Activated T-cell treated with anti-CD3 and anti-CD28 coated beads for 24 hours (primary cell): ENCODE data around the gene HHATL.

Experiments used
- DNase-seq: peaks from one replicate; pipeline ENCODE4 v3.0.0-alpha.2; 2020; ENCODE audit warnings: low read depth

HHATL gene

GRCh38 chr3:42683875-42684598 lies 18.6 kb downstream of the HHATL start:
- DNase-seq: peak; percentile 14

DNA sequence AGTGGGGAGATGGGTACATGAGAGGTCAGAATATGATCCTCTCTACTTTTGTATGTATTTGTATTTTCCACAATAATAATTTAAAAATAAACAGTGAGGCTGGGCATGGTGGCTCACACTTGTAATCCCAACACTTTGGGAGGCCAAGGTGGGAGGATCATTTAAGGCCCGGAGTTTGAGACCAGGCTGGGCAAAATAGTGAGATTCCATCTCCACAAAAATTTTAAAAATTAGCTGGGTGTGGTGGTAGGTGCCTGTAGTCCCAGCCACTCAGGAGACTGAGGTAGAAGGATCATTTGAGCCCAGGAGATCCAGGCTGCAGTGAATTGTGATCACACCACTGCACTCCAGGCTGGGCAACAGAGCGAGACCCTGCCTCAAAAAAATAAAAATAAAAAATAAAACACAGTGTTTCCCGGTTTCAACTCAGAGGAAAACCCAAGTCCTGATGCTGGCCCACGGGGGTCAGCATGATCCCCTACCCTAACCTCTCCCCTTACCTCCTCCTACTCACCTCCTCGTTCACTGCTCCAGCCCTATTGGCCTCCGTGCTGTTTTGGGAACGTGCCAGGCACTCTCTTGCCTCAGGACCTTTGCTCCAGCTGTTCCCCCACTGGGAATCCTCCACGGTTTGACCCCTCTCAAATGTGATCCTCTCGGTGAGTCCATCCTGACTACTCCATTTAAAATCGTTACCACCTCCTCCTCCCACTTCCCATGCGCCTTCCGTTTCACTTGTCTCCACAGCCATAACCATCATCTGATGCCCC lies 20.1 kb downstream of the HHATL start:
- no peak for DNase-seq

DNA sequence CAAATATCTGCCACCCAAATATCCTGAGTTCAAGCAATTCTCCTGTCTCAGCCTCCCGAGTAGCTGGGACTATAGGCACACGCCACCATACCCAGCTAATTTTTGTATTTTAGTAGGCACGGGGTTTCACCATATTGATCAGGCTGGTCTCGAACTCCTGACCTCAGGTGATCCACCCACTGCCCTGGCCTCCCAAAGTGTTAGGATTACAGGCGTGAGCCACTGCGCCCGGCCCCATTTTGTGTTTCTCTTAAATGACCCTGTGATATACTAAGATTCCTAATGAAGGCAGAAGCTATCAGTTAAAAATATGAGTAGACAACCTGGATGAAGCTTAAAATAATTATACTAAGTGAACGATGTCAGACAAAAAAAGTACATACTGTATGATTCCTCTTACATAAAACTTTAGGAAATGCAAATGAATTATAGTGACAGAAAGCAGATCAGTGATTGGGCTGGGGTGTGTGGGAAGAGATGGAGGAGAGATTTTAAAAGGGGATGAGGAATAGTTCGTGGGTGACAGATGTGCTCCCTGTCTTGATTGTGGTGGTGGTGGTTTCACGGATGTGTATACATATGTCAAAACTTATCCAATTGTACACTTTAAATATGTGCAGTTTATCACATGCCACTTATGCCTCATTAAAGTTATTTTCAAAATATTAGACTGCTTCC lies 21.1 kb downstream of the HHATL start:
- no peak for DNase-seq

GRCh38 chr3:42680806-42681205 lies 21.8 kb downstream of the HHATL start:
- DNase-seq: no peak

DNA sequence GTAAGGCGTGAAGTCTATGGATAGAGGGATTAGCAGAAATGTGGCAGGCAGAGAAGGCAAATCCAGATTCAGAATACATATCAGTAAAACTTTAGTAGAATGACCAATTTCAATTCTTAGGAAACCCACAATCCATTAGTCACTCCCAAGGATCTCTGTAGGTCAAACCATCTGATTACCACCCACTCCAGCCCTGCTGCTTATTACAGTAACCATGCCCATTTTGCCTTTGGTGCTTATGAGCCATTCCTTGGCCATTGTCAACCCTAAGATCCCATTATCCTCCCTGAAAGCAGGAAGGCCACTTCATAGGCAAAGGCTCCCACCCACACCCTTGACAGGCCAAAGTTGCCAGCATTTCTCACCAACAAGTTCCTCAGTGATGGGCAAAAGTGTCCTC lies 22.3 kb downstream of the HHATL start:
- DNase-seq: no peak

GRCh38 chr3:42678447-42678846 lies 24.2 kb downstream of the HHATL start:
- no peak for DNase-seq

GRCh38 chr3:42675909-42676308 lies 26.7 kb downstream of the HHATL start:
- DNase-seq: no peak

DNA sequence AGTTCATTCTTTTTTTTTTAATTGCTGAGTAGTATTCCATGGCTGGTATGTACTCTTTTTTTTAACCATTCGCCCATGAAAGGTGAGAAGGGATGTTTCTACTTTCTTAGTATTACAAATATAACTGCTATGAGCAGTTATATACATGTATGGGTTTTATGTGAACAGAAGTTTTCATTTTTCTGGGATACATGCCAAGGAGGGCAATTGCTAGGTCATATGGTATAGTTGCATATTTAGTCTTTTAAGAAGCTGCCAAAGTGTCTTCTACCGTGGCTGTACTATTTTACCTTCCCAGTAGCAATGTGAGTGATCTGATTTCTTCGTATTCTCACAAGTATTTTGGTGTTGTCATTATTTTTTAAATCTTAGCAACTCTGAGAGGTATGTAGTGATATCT lies 28.5 kb downstream of the HHATL start:
- no peak for DNase-seq

DNA sequence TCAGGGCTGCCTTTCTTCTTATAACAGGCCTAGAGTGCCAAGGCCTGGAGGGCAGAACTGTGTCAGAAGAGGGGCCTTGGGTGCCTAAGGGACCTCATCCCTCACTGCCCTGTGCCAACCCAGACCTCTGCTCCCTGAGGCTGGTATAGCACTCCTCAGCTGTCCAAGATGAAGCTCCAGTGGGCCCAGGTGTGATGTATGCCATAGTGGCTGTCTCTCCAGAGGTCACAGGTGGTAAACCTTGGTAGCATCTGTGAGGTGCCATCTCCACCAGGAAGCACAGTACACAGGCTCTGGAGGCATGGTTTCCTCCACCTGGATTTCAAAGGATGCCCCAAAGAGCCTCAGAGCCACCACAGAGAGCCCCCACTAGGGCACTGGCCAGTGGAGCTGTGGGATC lies 29.5 kb downstream of the HHATL start:
- DNase-seq: no peak

DNA sequence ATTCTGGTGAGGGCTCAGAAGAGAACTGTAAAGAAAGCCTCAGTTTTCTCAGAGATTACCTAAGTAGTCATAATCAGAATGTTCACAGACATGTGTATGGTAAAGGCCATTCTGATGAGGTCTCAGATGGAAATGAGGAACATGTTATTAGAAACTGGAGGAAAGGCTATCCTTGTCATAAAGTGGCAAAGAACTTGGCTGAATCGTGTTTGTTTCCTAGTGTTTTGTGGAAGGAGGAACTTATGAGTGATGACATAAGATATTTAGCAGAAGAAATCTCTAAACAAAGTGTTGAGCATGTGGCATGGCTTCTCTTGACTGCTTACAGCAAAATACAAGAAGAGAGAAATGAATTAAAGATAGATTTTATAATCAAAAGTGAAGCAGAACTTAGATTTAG lies 30.1 kb downstream of the HHATL start:
- DNase-seq: no peak

DNA sequence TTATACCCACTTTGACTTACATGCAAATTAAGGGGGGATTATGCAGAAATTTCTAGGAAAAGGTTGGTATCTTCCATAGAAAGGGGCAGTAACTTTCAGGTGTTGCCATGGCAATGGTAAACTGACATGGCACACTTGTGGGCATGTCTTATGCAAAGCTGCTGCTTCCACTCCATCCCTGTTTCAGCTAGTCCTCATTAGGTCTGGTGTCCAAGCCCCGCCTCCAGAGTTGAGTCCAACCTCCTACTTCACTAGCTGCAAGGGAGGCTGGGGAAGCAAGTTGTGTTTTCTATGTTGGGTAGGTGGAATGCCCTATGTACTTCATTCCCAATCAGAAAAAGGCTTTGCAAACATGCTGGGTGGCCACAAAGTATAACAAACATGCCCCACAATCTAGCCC lies 31.9 kb downstream of the HHATL start:
- no peak for DNase-seq

DNA sequence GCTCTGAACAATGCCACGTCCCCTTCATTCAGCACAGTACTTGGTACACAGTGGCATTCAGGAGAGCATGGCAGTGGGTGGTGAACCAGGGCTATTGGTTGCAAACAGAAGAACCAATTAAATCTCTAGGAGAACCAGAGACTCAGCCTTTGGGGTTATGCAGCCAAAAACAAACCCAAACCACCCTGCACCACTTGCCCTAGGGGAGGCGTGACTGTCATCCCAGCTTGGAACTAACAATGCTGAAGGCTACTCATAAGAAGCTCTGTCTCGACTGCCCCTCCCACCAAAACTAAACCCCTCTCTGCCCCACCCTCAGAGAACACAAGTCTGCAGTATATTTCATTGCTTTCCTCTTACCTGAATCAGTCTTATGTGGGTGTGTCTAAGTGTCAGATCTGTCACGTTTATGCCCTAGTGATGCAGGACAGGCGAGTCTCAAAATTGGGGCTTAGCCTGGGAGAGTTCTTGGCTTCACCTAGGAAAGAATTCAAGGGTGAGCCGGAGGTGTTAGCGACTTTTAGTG lies 32.5 kb downstream of the HHATL start:
- no peak for DNase-seq

DNA sequence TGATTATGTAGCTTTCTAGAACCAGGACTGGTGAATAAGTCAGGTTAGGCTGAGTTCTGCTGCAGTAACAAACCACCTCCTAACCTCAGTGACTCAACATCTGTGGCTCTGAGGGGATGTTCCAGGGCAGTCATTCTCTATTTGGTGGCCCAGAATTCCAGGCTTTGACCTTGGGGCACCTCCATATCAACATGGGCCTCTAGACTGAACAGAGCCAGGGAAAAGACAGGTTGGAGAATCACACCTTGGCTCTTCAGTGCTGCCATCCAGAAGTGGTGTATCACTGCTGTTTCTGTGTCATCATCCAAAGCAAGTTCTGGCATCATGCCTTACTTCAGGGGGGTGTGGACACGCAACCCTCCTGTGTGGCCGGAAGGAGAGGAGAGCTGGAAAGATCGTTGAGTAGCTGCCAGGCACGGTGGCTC lies 33.8 kb downstream of the HHATL start:
- no peak for DNase-seq

GRCh38 chr3:42668413-42668760 lies 34.2 kb downstream of the HHATL start:
- DNase-seq: no peak

DNA sequence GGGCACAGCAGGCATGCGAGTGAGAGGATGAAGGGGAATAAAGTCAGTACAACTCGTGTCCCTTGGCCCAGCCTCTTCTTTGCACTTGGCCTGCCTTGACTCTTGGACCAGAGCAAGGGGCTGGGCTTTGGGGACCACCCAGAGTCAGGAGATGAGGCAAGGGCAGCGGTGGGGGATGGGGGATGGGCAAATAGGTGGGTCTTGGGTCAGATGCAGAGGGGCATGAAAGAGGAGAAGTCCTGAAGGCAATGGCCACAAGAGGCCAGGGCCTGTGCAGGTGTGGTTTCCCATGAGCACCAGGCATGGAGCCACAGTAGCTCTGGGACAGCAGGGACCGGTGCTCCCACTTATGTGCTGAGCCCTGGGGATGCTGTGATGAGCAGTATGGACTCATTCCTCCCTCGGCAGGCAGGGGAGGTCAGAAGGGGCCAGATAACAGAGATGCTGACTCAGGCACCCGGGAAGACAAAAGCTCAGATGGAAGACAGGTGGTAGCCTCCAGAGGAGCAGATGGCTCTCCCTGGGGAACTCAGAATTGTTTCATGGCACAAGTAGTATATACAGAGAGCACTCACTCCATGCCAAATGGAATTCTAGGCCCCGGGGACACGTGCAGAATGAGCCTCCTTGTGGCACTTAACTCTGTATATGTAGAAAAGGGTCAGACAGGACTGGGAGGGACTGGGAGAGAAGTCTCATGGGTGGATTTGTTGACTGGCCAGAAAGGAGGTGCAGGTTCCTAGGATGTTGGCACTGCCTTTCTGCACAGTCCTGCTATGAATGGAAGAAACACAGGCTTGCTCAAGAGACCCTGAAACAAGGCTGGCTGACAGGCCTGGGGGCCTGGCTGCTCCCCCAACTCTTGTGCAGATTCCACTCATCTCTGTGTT lies 34.8 kb downstream of the HHATL start:
- DNase-seq: no peak

GRCh38 chr3:42667096-42667522 lies 35.5 kb downstream of the HHATL start:
- no peak for DNase-seq

- DNase-seq: no peak
Observed at GRCh38 chr3:42666577-42666998, 36.0 kb downstream of the HHATL start.

GRCh38 chr3:42666022-42666421 lies 36.6 kb downstream of the HHATL start:
- no peak for DNase-seq

DNA sequence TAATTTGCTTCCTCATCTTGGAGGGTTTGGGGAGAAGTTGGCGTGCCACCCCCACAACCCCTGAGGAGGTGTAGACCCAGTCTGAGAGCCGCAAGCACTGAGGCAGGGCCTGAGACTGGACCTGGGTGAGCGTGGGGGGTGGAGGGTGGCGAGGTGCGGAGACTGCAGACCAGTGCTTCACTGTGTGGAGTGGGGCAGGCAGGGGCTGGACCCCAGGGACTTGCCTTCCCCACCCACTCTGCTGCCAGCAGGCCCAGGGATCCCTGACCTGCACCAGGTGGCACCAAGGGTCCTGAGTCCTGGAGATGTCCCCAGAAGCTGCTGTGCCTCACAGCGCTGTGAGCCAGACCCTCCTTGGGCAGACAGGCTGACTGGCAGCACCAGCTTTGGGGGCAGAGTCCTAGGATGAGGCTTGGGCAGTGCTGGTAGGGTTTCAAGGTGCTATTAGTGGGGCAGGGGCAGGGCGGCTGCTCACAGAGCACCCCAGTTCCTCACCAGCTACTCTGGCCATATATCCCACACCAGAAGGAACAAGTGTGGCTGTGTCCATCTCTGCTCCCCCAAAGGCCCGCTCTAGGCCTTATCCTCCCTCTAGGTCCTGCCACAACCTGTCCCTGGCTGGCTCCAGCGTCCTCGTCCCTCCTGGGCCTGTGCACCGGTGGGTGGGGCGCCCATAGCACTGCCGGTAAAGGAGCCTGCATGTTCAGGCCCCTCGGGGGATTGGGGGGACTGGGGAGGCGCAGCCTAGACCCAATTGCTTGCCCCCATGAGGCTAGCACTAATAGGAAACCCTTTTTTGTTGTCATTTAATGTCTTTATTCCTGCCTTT lies 37.3 kb downstream of the HHATL start:
- DNase-seq: no peak

DNA sequence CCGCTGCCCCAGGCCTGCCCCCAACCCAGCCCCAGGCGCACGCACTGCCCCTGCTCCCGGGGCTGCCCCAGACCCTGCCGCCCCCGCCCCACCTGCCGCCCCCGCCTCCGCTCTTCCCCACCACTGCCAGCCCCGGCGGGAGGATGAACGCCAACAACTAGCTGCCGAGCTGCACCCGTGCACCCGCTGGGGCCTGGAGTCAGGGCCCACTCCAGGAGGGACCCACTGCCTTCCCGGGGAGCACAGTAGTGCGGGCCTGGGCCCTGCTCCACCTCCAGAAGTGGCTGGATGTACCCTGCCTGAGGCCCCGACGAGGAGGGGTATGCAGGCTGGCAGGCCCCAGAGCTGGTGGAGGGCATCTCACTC lies 38.2 kb downstream of the HHATL start:
- DNase-seq: no peak
